MM.1S (cell line): ENCODE measurements around the gene TMCO4.

Experiments
- DNase-seq: peaks from one replicate; pipeline ENCODE4 v3.0.0-alpha.2; 2015
- H2AFZ ChIP-seq: fragments of 300-600 bp; sonication (generic); 2 replicates; pipeline ENCODE4 v1.6.0; 2016; ENCODE audit warnings: antibody characterized with exemption, low read length
- H3F3A ChIP-seq: fragments of 300-600 bp; sonication (generic); 2 replicates; pipeline ENCODE4 v1.6.1; 2016; ENCODE audit warnings: mild to moderate bottlenecking, antibody characterized with exemption, low read length, moderate library complexity, mixed read lengths; ENCODE audit not compliant: insufficient read depth
- H3K27ac ChIP-seq: fragments of 300-600 bp; sonication (generic); 2 replicates; pipeline ENCODE4 v1.5.1; 2016; ENCODE audit warnings: mild to moderate bottlenecking, low read length
- H3K27me3 ChIP-seq: fragments of 300-600 bp; sonication (generic); replicated peaks from 2 replicates; pipeline ENCODE4 v1.6.0; 2016; ENCODE audit warnings: low read length; ENCODE audit not compliant: insufficient read depth
- H3K36me3 ChIP-seq: fragments of 300-600 bp; sonication (generic); replicated peaks from 2 replicates; pipeline ENCODE4 v1.6.1; 2016; ENCODE audit warnings: mild to moderate bottlenecking, low read length, mixed read lengths; ENCODE audit not compliant: insufficient read depth
- H3K4me1 ChIP-seq: fragments of 300-600 bp; sonication (generic); 2 replicates; pipeline ENCODE4 v1.6.1; 2016; ENCODE audit warnings: low read length, mixed read lengths
- H3K4me2 ChIP-seq: fragments of 300-600 bp; sonication (generic); 2 replicates; pipeline ENCODE4 v1.6.0; 2016; ENCODE audit warnings: low read depth, low read length
- H3K4me3 ChIP-seq: fragments of 300-600 bp; sonication (generic); 2 replicates; pipeline ENCODE4 v1.5.1; 2016; ENCODE audit warnings: low read length, mixed read lengths
- H3K79me2 ChIP-seq: fragments of 300-600 bp; sonication (generic); 2 replicates; pipeline ENCODE4 v1.6.1; 2016; ENCODE audit warnings: mixed run types, low read length, mixed read lengths
- H3K9ac ChIP-seq: fragments of 300-600 bp; sonication (generic); 2 replicates; pipeline ENCODE4 v1.6.1; 2016; ENCODE audit warnings: low read length, mixed read lengths
- H3K9me2 ChIP-seq: fragments of 300-600 bp; sonication (generic); replicated peaks from 2 replicates; pipeline ENCODE4 v1.6.1; 2016; ENCODE audit warnings: mild to moderate bottlenecking, low read length, mixed read lengths; ENCODE audit not compliant: insufficient read depth
- H3K9me3 ChIP-seq: fragments of 300-600 bp; sonication (generic); replicated peaks from 2 replicates; pipeline ENCODE4 v1.6.1; 2016; ENCODE audit warnings: mild to moderate bottlenecking, low read length, mixed read lengths; ENCODE audit not compliant: insufficient read depth
- H4K20me1 ChIP-seq: fragments of 300-600 bp; sonication (generic); 2 replicates; pipeline ENCODE4 v1.6.1; 2016; ENCODE audit warnings: mild to moderate bottlenecking, low read length, moderate library complexity, mixed read lengths; ENCODE audit not compliant: insufficient read depth
- CTCF ChIP-seq: fragments of 300-600 bp; sonication (generic); IDR thresholded peaks from 2 replicates; pipeline ENCODE4 v1.5.1; 2016; ENCODE audit warnings: antibody characterized with exemption, low read length, mixed read lengths
- EZH2 ChIP-seq: fragments of 300-600 bp; sonication (generic); optimal IDR thresholded peaks from 2 replicates; pipeline ENCODE3; 2017; ENCODE audit warnings: low read depth, mild to moderate bottlenecking, antibody characterized with exemption, low read length, mixed read lengths
- EZH2phosphoT487 ChIP-seq: fragments of 300-600 bp; sonication (generic); IDR thresholded peaks from 2 replicates; pipeline ENCODE4 v1.6.1; 2018; ENCODE audit warnings: antibody characterized with exemption, low read length

The TMCO4 gene

GRCh38 chr1:19685994-19686393 is 113.7 kb downstream of the TMCO4 start:
- H3K27ac ChIP-seq = no peak overlapping the region
- no peaks in the 10 kb centered on the region for H3F3A ChIP-seq
- no peak overlapping the region for H3K4me3 ChIP-seq
- no peak overlapping the region for H3K9ac ChIP-seq
- no peaks in the 10 kb centered on the region for H3K36me3 ChIP-seq
- TF ChIP-seq CTCF (no peak), EZH2phosphoT487 (no peak), EZH2 (no peak)
- H3K9me2 ChIP-seq = no peaks in the 10 kb centered on the region
- no peaks in the 10 kb centered on the region for H4K20me1 ChIP-seq
- H3K27me3 ChIP-seq = no peaks in the 10 kb centered on the region
- H3K4me1 ChIP-seq = no peaks in the 10 kb centered on the region
- no peak overlapping the region for H3K4me2 ChIP-seq
- DNase-seq = no peak
- H3K9me3 ChIP-seq = no peaks in the 10 kb centered on the region
- no peaks in the 10 kb centered on the region for H3K79me2 ChIP-seq
- no peak overlapping the region for H2AFZ ChIP-seq

GRCh38 chr1:19684677-19685076 is 115.0 kb downstream of the TMCO4 start:
- Histone ChIP-seq H3K4me2 (no peak overlapping the region), H4K20me1 (no peaks in the 10 kb centered on the region), H3K4me3 (no peak overlapping the region), H3K9me3 (no peaks in the 10 kb centered on the region), H3K27ac (no peak overlapping the region), H3K79me2 (no peaks in the 10 kb centered on the region), H3F3A (no peaks in the 10 kb centered on the region), H2AFZ (no peak overlapping the region), H3K4me1 (no peaks in the 10 kb centered on the region), H3K9ac (no peak overlapping the region), H3K9me2 (no peaks in the 10 kb centered on the region), H3K36me3 (no peaks in the 10 kb centered on the region), H3K27me3 (no peaks in the 10 kb centered on the region)
- DNase-seq = no peak
- TF ChIP-seq CTCF (no peak), EZH2 (no peak), EZH2phosphoT487 (no peak)

DNA sequence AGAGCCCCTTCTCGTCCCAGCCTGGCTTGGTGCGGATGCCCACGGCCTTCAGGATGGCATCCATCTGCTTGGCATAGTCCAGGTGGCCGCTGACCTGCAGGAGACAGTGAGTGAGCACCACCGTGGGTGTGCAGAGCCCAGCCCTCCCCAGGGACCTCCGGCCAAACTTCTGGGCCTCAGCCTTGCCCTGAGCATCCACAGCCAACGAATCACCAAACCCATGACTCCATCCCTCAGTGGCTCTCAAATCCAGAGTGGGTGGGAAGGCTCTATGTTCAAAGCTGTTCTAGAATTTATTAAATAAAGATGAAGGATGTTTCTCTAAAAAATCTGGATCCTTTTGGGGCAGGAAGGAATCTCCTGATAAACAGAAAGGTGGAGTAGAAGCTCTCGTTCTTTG is 116.4 kb downstream of the TMCO4 start:
- Histone ChIP-seq H3K79me2 (no peaks in the 10 kb centered on the region), H3K36me3 (no peaks in the 10 kb centered on the region), H3K9me3 (no peaks in the 10 kb centered on the region), H3K27ac (no peak overlapping the region), H3K4me1 (no peaks in the 10 kb centered on the region), H3K27me3 (no peaks in the 10 kb centered on the region), H3F3A (no peaks in the 10 kb centered on the region), H2AFZ (no peak overlapping the region), H3K4me3 (no peak overlapping the region), H3K4me2 (no peak overlapping the region), H3K9me2 (no peaks in the 10 kb centered on the region), H4K20me1 (no peaks in the 10 kb centered on the region), H3K9ac (no peak overlapping the region)
- TF ChIP-seq EZH2phosphoT487 (no peak), EZH2 (no peak), CTCF (no peak)
- no peak for DNase-seq
